Activated naive CD4-positive, alpha-beta T cell treated with anti-CD3 and anti-CD28 coated beads, Interleukin-2, amount 50 U/mL, for 72 hours (primary cell): Measurements from ENCODE around the gene TOR2A. TPM values are rescaled to one million over a fixed set of nuclear protein-coding genes. Genes with fewer than 3 reads are reported as not detected.

Experiments used
- ATAC-seq, 2 donors: fragments of 150-1000 bp; cut with Tn5 transposase; 2 replicates each; pipeline ENCODE4 v1.10.0; 2021; ENCODE audit warnings: mild to moderate bottlenecking in 2 of 2, moderate library complexity in 2 of 2
- DNase-seq, 2 donors: peaks; one replicate each; pipeline ENCODE4 v3.0.0; 2021 to 2022; ENCODE audit warnings: low spot score in 2 of 2
- H3K27ac Mint-ChIP-seq, 2 donors: one replicate each; pipeline ENCODE4 v1.8.0; 2022; ENCODE audit warnings: mild to moderate bottlenecking in 2 of 2, mixed read lengths in 2 of 2
- H3K36me3 Mint-ChIP-seq, 2 donors: one replicate each; pipeline ENCODE4 v1.8.0; 2022; ENCODE audit warnings: mixed read lengths in 2 of 2
- H3K9me3 Mint-ChIP-seq, 2 donors: one replicate each; pipeline ENCODE4 v1.8.0; 2022; ENCODE audit warnings: mixed read lengths in 2 of 2
- total RNA-seq, 2 donors: library from RNA; stranded (reverse); gene quantifications; one replicate each; pipeline ENCODE4 v1.2.3, GENCODE V29; 2022

Gene TOR2A
- total RNA-seq, 2 donors from 2014 or later, result 10.9 to 17.1 TPM

GRCh38 chr9:127703289-127703946, 31.7 kb downstream of the TOR2A start:
- H3K36me3 Mint-ChIP-seq, result peaks cover 0 to under 1% of the 10 kb centered on the region in 2 donors
- ATAC-seq (no peak), DNase-seq (no peak)
- H3K27ac Mint-ChIP-seq, result no peak overlapping the region
- no peaks in the 10 kb centered on the region for H3K9me3 Mint-ChIP-seq

- peak overlapping the region; percentile 3 to 87 for H3K27ac Mint-ChIP-seq
- ATAC-seq (no peak), DNase-seq (no peak)
- no peaks in the 10 kb centered on the region for H3K9me3 Mint-ChIP-seq
- H3K36me3 Mint-ChIP-seq, result no peaks in the 10 kb centered on the region
Measured at GRCh38 chr9:127700594-127701255, 34.4 kb downstream of the TOR2A start.

- Mint-ChIP-seq H3K9me3 (no peaks in the 10 kb centered on the region), H3K27ac (peak overlapping the region in 1 of 2 donors; percentile 87), H3K36me3 (no peaks in the 10 kb centered on the region)
- ATAC-seq (no peak), DNase-seq (no peak)
Measured at GRCh38 chr9:127700140-127700539, 35.0 kb downstream of the TOR2A start.

- peak; percentile 99 to 100 for ATAC-seq
- peak; percentile 86 to 93 for DNase-seq
- H3K36me3 Mint-ChIP-seq, result no peaks in the 10 kb centered on the region
- no peaks in the 10 kb centered on the region for H3K9me3 Mint-ChIP-seq
- H3K27ac Mint-ChIP-seq, result peak overlapping the region; percentile 39 to 87
Measured at GRCh38 chr9:127698985-127699670, 36.0 kb downstream of the TOR2A start.

GRCh38 chr9:127698386-127698785, 36.7 kb downstream of the TOR2A start:
- Mint-ChIP-seq H3K9me3 (no peaks in the 10 kb centered on the region), H3K27ac (no peak overlapping the region), H3K36me3 (no peaks in the 10 kb centered on the region)
- DNase-seq (no peak), ATAC-seq (no peak)

- Mint-ChIP-seq H3K9me3 (no peaks in the 10 kb centered on the region), H3K36me3 (no peaks in the 10 kb centered on the region), H3K27ac (no peak overlapping the region)
- ATAC-seq, result no peak
- no peak for DNase-seq
Measured at GRCh38 chr9:127697575-127697974, 37.5 kb downstream of the TOR2A start.

- no peaks in the 10 kb centered on the region for H3K9me3 Mint-ChIP-seq
- no peaks in the 10 kb centered on the region for H3K36me3 Mint-ChIP-seq
- ATAC-seq (no peak), DNase-seq (no peak)
- peak overlapping the region in 1 of 2 donors; percentile 12 for H3K27ac Mint-ChIP-seq
Measured at GRCh38 chr9:127694890-127695720, 40.0 kb downstream of the TOR2A start.

- Mint-ChIP-seq H3K36me3 (no peaks in the 10 kb centered on the region), H3K27ac (no peak overlapping the region), H3K9me3 (no peaks in the 10 kb centered on the region)
- DNase-seq, result no peak
- ATAC-seq, result no peak
Measured at GRCh38 chr9:127693697-127694096, 41.4 kb downstream of the TOR2A start.

- ATAC-seq, result no peak
- no peak overlapping the region for H3K27ac Mint-ChIP-seq
Measured at GRCh38 chr9:127693143-127693542, 42.0 kb downstream of the TOR2A start.

GRCh38 chr9:127692071-127692470, 43.0 kb downstream of the TOR2A start:
- ATAC-seq (no peak), DNase-seq (no peak)
- H3K36me3 Mint-ChIP-seq, result no peaks in the 10 kb centered on the region
- no peak overlapping the region for H3K27ac Mint-ChIP-seq
- H3K9me3 Mint-ChIP-seq, result no peaks in the 10 kb centered on the region

More at GRCh38 chr9:127693143-127693542, 42.0 kb downstream of the TOR2A start:
- Mint-ChIP-seq H3K9me3 (no peaks in the 10 kb centered on the region), H3K36me3 (no peaks in the 10 kb centered on the region)
- no peak for DNase-seq

- ATAC-seq, result no peak
- peak overlapping the region in 1 of 2 donors; percentile 26 for H3K27ac Mint-ChIP-seq
- H3K9me3 Mint-ChIP-seq, result no peaks in the 10 kb centered on the region
- no peak for DNase-seq
- no peaks in the 10 kb centered on the region for H3K36me3 Mint-ChIP-seq
Measured at GRCh38 chr9:127690735-127691134, 44.4 kb downstream of the TOR2A start.

- no peak overlapping the region for H3K27ac Mint-ChIP-seq
- no peaks in the 10 kb centered on the region for H3K36me3 Mint-ChIP-seq
- H3K9me3 Mint-ChIP-seq, result no peaks in the 10 kb centered on the region
- ATAC-seq (no peak), DNase-seq (no peak)
Measured at GRCh38 chr9:127689329-127690000, 45.6 kb downstream of the TOR2A start.

GRCh38 chr9:127686461-127687393, 48.4 kb downstream of the TOR2A start:
- ATAC-seq, result no peak
- H3K27ac Mint-ChIP-seq, result peak overlapping the region in 1 of 2 donors; percentile 50
- no peaks in the 10 kb centered on the region for H3K9me3 Mint-ChIP-seq
- no peak for DNase-seq
- no peaks in the 10 kb centered on the region for H3K36me3 Mint-ChIP-seq

GRCh38 chr9:127684576-127684975, 50.5 kb downstream of the TOR2A start:
- no peaks in the 10 kb centered on the region for H3K9me3 Mint-ChIP-seq
- H3K27ac Mint-ChIP-seq, result no peak overlapping the region
- DNase-seq (no peak), ATAC-seq (no peak)
- no peaks in the 10 kb centered on the region for H3K36me3 Mint-ChIP-seq

GRCh38 chr9:127683723-127684122, 51.4 kb downstream of the TOR2A start:
- no peaks in the 10 kb centered on the region for H3K36me3 Mint-ChIP-seq
- peak overlapping the region in 1 of 2 donors; percentile 5 for H3K27ac Mint-ChIP-seq
- DNase-seq (no peak), ATAC-seq (no peak)
- H3K9me3 Mint-ChIP-seq, result no peaks in the 10 kb centered on the region
